Stromal cell of bone marrow (primary cell): ENCODE measurements around the gene KRTAP5-10.
"Not testable (repeated sequence)": the region's sequence is repeated elsewhere in the genome, so short reads cannot be mapped to it uniquely, and the experiment has no call there.

Experiments
- DNase-seq: peaks from one replicate; pipeline ENCODE4 v3.0.0-alpha.2; 2012; ENCODE audit warnings: low read depth

The KRTAP5-10 gene, protein sequence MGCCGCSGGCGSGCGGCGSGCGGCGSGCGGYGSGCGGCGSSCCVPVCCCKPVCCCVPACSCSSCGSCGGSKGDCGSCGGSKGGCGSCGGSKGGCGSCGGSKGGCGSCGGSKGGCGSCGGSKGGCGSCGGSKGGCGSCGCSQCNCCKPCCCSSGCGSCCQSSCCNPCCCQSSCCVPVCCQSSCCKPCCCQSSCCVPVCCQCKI

DNA sequence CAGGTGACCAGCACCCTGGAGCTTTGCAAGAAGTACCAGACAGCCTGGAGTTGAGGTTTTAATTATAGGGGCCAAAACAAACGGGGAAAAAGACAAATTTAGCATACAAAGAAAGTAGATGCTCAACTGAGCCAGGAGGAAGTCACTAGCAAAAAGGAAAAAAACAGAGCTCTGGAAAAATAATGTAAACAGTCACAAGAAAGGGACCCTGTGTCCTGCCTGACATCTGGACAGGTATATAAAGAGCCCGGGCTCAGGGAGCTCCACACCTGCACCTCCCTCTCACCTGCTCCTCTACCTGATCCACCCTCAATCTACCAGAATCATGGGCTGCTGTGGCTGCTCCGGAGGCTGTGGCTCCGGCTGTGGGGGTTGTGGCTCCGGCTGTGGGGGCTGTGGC, at the start of gene KRTAP5-10:
KRTAP5-10 (plus strand) TSS at position 301 of the 400 bp plus-strand sequence; CDS start at position 326, 25 bp downstream.
- DNase-seq: no peak

DNA sequence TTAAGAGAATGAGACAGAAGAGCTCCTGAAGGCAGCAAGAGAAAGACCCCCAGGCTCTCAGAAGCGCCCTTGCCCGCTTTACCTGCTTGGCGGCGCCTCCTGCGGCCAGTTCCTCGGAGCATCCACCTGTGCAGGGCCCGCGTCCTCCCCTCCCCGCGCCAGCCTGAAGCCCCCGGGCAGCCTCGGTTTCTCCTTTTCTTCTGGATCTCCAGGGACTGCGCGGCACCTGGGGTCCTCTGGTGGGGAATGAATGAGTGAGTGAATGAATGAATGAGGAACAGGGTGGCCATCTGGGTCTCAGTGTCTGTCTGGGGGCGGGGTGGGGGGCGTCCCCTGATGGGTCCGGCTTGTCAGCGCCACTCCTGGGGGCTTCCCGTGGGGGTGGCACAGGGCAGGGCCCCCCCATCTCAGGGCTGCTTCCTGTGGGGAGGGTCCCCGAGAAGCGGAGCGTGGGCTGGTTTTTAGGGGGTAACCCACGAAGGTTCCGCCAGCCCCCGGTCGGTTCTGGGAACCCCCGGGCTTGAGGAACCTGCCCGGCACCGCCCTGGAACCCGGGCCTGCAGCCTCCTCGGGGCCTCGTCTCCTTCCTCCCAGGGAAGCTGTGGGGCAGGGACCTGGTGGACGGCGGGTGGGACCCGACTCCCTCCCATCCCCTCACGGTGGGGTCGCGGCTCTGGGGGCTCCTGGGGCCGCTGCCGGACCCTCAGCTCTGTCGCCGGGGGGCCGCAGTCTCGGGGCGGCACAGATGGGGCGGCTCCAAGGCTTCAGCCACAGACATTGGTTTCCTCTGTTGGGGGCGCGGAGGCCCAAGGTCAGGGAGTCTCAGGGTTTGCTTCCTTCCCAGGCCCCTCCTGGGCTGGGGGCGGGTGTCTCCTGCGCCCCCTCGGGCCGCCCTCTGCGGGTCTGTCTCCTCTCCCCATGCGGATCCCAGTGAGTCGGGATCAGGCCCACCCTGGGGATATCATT, 46.6 kb upstream of the KRTAP5-10 start:
- no peak for DNase-seq

DNA sequence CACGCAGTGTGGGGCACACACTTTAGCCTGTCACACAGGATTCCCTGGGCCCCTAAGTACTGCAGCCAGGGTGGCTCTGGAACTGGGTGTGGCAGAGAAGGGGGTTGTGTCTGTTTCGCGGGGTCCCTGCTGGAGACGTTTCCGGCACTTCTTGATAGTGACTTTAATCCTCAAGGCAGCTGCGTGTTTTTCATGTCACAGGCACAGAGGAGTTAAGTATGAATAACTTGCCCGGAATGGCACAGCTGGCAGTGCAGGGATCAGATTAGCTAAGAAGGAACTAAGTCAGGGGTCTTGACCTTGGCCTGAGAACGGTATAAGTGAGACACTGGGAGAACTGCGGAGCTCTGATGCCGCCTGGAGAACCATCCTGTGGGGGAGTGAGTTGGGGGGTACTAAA, 45.8 kb upstream of the KRTAP5-10 start:
- DNase-seq: no peak

DNA sequence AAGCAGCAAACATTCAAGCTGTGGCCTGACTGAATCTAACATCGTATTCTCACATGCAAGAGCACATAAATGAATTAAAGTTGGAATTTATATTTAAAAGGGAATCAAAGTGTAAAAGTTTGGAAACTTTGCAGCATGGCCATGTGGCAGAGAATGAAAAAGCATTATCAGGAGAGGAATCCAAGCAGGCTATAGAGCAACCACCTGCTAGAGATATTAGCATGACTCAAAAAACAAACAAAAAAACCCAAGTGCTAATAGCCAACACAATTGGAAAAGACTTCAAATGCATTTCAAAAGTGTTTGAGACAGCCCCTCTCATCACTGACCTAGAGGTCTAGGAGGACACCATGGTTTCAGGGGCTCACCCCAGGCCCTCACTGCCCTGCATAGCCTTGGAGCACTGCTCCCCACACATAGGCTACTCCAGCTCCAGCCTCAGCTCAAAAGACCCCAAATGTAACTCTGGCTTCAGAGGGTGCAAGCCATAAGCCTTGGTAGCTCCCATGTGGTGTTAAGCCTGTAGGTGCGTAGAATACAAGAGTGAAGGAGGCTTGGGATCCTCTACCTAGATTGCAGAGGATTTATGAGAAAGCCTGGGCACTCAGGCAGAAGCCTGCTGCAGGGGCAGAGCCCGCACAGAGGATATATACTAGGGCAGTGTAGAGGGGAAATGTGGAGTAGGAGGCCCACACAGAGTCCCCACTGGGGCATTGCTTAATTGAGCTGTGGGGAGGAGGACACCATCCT, 40.0 kb upstream of the KRTAP5-10 start:
- DNase-seq: no peak

DNA sequence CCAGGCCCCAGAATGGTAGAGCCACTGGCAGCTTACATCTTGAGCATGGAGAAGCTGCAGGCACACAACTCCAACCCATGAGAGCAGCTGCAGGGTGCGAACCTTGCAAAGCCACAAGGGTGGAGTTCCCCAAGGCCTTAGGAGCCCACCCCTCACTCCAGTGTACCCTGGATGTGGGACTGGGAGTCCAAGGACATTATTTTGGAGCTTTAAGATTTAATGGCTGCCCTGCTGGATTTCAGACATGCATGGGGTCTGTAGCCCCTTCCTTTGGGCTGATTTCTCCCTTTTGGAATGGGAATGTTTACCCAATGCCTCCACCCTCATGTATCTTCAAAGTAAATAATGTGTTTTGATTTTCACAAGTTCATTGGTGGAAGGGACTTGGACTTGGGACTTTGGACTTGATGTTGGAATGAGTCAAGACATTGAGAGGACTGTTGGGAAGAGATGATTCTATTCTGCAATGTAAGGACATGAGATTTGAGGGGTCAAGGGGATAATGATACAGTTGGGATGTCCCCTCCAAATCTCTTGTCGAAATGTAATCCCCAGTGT, 39.3 kb upstream of the KRTAP5-10 start:
- no peak for DNase-seq

DNA sequence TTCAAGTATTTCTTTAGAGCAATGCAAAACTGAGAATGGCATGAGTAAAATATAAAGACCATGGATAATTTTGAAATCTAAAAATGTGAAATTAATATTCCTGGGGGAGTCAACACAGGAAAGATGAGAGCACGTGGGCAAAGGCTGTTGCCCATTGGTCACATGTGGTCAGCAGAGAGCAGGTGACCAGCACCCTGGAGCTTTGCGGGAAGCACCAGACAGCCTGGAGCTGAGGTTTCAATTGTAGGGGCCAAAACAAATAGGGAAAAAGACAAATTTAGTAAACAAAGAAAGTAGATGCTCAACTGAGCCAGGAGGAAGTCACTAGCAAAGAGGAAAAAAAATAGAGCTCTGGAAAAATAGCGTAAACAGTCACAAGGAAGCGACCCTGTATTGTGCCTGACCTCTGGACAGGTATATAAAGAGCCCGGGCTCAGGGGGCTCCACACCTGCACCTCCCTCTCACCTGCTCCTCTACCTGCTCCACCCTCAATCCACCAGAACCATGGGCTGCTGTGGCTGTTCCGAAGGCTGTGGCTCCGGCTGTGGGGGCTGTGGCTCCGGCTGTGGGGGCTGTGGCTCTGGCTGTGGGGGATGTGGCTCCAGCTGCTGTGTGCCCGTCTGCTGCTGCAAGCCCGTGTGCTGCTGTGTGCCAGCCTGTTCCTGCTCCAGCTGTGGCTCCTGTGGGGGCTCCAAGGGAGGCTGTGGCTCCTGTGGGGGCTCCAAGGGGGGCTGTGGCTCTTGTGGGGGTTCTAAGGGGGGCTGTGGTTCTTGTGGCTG, 38.4 kb upstream of the KRTAP5-10 start, which contains the start of gene KRTAP5-7:
KRTAP5-7 (plus strand) TSS at position 472 of the 780 bp plus-strand sequence; CDS start at position 506, 34 bp downstream.
- DNase-seq: not testable (repeated sequence)

DNA sequence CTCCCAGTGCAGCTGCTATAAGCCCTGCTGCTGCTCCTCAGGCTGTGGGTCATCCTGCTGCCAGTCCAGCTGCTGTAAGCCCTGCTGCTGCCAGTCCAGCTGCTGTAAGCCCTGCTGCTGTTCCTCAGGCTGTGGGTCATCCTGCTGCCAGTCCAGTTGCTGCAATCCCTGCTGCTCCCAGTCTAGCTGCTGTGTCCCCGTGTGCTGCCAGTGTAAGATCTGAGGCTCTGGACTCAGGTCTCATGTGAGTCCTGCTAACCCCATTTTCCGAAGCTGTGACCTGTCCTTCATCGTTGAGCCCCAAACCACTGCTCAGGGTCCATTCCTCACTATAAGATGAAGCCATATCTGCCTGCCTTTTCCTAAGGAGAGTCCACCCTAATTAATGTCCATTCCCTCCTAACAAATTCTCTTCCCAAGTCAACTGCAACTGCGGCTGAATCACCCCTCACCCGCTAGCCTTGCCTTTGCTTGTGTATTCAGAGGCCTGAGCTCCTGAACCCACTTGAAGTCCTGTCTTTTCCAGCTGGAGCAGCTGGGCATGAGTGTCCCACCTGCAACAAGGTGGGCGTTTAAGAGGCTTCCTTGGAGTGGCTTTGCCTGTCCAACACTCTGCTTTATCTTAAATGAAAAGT, 37.7 kb upstream of the KRTAP5-10 start:
- no peak for DNase-seq

DNA sequence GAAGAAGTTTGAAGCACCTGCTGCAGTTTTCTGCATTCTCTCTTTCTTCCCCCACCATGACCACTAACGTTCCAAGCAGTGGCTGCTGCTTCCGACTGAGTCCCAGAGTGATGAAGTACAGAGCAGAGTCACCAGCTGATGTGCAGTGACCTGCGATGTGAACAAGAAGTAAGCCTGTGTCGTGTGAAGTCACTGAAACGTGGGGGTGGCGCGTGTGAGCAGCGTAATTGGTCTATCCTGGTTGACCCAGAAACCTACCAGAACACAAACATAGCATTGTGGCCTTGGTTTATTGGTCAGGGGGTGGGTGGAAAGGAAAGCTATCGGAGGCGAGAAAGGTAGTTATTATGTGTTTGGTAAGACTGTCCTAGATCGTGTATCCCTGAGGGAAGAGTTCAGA, 34.8 kb upstream of the KRTAP5-10 start:
- DNase-seq: no peak

DNA sequence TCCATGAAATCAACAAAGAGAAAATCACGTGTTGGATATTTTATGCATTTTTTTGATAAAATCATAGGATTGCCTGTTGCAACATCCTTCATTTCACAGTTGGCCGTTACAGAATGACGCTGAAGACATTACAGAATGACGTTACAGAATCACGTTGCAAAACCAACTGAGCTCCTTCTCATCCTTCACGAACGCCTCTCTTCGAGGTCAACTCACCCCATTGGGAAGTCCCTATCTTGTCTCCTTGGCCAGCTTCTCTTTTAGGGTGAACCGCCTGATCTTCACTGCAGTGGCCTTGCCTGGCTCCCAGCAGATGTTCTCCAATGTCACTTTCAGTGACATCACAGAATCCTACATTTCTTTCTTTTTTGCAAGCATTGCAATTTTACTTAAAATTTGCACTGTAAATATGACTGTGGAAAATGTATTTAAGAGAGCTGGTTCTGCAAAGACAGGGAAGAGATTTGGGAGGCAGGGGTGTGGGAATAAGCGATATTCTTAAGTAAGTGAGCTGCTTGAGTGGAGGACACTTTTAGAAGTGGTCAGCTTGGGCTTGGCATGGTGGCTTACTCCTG, 33.2 kb upstream of the KRTAP5-10 start:
- DNase-seq: no peak

DNA sequence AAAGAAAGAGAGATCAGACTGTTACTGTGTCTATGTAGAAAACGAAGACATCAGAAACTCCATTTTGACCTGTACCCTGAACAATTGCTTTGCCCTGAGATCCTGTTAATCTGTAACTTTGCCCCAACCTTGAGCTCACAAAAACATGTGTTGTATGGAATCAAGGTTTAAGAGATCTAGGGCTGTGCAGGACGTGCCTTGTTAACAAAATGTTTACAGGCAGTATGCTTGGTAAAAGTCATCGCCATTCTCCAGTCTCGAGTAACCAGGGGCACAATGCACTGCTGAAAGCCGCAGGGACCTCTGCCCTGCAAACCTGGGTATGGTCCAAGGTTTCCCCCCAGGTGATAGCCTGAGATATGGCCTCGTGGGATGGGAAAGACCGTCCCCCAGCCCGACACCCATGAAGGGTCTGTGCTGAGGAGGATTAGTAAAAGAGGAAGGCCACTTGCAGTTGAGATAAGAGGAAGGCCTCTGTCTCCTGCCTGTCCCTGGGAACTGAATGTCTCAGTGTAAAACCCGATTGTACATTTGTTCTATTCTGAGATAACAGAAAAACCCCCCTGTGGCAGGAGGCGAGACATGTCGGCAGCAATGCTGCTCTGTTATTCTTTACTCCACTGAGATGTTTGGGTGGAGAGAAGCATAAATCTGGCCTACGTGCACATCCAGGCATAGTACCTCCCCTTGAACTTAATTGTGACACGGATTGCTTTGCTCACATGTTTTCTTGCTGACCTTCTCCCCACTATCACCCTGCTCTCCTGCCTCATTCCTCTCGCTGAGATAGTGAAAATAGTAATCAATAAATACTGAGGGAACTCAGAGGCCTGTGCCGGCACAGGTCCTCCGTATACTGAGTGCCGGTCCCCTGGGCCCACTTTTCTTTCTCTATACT, 30.4 kb upstream of the KRTAP5-10 start:
- DNase-seq: not testable (repeated sequence)

DNA sequence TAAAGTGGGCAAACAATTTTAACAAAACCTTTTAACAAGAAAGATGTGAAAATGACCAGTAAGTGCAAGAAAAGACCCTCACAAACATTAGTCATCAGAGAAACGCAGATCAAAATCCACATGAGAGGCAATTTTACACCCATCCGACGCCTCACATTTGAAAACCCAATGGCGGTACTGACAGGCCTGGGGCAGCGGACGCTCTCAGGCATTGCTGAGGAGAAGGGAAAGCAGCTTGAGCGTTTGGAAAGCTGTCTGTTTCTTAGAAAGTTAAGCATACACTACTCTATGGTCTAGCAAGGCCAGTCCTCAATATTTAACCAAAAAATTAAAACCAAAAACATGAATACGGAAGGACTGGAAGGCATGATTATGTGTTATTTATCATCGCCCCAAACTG, 29.5 kb upstream of the KRTAP5-10 start:
- DNase-seq: no peak

DNA sequence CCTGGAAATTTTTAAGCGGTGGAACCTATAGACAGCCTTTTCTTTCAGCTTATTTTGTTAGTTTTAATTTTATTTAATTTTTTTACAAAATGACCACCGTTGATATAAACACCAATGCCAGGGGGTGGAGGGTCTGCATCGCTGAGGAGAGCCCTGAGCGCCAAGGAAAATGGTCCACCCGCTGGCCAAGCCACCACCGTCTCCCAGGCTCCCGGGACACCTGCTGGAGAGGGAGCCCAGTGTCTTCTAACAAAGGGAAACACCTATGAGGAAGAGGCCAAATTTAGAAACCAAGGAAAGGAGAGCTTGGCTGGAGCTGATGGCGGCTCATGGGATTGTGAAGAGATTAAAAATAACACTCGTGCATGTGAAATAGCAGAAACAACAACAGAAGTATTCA, 27.8 kb upstream of the KRTAP5-10 start:
- no peak for DNase-seq

DNA sequence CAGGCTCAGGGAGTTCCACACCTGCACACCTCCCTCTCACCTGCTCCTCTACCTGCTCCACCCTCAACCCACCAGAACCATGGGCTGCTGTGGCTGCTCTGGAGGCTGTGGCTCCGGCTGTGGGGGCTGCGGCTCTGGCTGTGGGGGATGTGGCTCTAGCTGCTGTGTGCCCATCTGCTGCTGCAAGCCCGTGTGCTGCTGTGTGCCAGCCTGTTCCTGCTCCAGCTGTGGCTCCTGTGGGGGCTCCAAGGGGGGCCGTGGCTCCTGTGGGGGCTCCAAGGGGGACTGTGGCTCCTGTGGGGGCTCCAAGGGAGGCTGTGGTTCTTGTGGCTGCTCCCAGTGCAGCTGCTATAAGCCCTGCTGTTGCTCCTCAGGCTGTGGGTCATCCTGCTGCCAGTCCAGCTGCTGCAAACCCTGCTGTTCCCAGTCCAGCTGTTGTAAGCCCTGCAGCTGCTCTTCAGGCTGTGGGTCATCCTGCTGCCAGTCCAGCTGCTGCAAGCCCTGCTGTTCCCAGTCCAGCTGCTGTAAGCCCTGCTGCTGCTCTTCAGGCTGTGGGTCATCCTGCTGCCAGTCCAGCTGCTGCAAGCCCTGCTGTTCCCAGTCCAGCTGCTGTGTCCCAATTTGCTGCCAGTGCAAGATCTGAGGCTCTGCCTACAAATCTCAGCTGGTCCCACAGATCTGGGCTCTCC, 27.2 kb upstream of the KRTAP5-10 start, which contains the start of gene KRTAP5-8:
KRTAP5-8 (plus strand) TSS at position 49 of the 689 bp plus-strand sequence; CDS start at position 80, 31 bp downstream.
- not testable (repeated sequence) for DNase-seq

DNA sequence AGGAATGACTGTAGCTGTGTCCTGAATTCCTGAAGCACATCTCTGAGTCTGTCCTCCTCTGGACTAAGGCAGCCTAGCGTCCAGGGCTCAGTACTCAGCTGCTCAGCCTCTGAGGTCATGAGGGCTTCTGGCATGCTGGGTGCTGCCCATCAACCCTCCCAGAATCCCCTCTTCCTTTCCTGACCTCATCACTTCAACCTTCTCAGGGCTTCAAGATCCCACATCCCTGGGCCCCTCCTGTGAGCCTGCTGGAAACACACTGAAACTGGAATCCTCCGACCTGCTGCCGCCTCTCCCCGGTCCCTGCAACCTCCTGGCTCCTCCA, 26.7 kb upstream of the KRTAP5-10 start:
- no peak for DNase-seq

DNA sequence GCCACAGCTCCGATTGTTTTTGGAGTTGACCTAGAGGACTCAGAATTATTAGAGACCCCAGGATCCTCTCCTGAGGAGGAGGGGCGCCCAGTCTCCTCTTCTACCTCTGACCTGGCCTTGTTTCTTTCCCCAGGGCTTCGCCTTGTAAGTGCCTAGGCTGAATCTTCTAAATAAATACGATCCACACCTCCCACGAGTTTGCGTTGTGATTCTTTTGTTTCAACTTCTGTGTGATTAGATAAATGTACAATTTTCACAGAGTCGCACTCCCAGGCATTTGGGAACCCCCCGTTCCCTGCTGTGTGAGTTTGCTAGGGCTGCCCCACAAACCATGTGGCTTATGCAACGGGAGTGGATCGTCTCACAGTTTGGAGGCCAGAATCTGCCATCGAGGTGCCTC, 26.3 kb upstream of the KRTAP5-10 start:
- DNase-seq: no peak

DNA sequence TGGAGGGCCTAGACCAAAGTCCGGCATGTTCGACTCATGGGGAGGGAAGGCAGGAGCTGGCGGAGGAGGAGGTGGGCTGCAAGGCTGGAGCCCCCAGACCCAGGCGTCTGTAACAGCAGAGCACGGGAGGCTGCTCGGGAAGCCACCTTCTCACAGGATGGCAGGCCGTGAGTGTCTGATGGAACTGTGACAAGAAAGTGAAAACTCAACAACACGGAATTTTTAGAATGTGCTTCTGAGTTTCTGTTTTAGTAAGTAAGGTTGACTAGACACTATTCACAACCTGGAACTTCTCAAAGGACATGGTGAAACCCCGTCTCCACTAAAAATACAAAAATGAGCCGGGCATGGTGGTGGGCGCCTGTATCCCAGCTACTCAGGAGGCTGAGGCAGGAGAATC, 25.4 kb upstream of the KRTAP5-10 start:
- DNase-seq: not testable (repeated sequence)

DNA sequence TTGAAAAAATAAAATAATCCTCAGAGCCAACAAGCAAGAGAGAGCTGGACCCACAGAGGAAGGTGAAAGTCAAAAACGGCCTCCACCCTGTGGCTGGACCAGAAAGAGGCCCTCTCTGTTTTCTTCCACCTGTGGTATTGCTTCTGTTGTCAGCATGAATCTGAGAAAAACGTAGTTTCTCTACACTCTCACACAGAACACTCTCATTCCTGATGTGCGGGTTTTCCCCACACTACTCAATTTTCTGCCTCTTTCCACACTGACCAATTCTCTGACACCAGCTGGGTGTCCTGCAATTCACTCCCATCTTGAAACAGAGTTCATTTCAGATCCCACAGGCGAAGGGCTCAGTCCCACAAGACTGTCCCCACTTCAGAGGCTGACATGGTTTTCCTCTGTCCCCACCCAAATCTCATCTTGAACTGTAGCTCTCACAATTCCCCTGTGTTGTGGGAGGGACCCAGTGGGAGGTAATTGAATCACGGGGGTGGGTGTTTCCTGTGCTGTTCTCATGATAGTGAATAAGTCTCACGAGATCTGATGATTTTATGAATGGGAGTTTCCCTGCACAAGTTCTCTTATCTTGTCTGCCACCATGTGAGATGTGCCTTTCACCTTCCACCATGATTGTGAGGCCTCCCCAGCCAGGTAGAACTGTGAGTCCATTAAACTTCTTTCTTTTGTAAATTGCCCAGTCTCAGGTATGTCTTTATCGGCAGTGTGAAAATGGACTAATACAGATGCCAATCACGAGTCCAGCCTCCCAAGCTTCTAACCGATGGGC, 24.6 kb upstream of the KRTAP5-10 start:
- not testable (repeated sequence) for DNase-seq

DNA sequence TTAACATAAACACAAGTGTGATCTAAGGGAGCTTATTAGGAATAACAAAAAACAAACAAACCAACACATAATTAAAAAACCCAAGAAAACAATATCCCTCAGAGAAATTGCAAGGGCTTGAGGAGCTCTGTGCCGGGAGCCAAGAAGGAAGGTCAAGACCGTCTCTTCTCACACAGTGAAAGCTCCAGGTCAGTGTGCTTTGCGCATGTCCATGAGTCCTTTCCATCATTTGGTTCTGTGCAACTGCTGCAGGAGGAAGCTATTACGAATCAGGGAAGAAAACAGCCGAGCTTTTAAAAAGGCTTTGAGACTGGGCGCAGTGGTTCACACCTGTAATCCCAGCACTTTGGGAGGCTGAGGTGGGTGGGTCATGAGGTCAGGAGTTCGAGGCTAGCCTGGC, 23.0 kb upstream of the KRTAP5-10 start:
- DNase-seq: no peak
